Stimulated activated CD4-positive, alpha-beta T cell treated with anti-CD3 and anti-CD28 coated beads, Interleukin-2, amount 100 ng/mL, for 4 hours (primary cell): Measurements from ENCODE around the gene MAEL.
"Not testable (repeated sequence)": the region's sequence is repeated elsewhere in the genome, so short reads cannot be mapped to it uniquely, and the experiment has no call there.

Experiments used
- DNase-seq: peaks from one replicate; pipeline ENCODE4 v3.0.0-alpha.2; 2020; ENCODE audit warnings: low read depth

The MAEL gene

DNA sequence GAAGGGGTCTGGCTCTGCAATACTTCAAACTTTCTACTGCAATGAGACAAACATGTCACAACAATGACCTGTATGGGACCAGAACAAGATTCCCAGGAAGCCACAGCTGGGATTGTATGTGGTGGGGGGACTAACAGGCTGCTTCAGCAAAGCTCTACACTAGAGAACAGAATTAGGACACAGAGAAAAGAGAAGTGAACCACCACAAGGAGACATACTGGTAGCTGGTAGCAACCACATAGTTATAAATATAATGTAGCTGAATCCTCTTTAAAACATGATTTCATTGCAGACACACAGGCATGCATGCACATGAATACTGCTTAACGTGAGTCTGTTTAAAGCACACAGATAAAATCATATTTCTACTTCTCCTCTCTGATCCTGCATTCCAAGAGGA is 10.3 kb upstream of the MAEL start:
- no peak for DNase-seq

DNA sequence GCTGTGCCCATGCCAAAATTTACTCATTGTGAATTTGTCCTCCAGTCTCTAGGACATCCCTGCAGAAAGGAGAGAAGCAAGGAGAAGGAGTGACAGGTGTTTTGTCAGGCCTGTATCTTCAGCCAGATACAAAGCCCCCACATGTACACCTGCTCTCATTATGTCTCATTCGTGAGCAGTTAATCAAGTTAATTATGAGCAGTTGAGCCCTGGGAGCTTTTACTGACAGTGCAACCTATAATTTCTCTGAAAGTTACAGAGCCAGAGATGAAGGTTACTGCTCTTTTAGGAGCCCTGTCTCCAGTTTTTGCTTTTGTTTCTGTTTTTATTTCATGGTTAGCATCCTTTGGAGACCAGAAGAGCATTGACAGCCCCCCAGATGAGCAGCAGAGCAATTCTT is 8.7 kb upstream of the MAEL start:
- DNase-seq, result no peak

GRCh38 chr1:166980818-166981217 is 8.3 kb upstream of the MAEL start:
- no peak for DNase-seq

- DNase-seq, result no peak
Measured at GRCh38 chr1:166981589-166981988, 7.5 kb upstream of the MAEL start.

DNA sequence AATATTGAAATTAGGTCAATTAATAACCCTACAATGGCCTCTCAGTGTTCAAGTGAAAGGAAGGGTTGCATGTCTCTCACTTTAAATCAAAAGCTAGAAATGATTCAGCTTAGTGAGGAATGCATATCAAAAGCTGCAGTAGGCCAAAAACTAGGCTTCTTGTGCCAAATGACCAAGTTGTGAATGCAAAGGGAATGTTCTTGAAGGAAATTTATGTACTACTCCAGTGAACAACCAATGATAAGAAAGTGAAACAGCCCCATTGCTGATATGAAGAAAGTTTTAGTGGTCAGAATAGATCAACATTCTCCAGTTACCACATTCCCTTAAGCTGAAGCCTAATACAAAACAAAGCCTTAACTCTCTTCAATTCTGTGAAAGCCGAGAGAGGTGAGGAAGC is 10.0 kb downstream of the MAEL start:
- DNase-seq, result no peak

GRCh38 chr1:166999500-167000055 is 10.5 kb downstream of the MAEL start:
- DNase-seq, result no peak

DNA sequence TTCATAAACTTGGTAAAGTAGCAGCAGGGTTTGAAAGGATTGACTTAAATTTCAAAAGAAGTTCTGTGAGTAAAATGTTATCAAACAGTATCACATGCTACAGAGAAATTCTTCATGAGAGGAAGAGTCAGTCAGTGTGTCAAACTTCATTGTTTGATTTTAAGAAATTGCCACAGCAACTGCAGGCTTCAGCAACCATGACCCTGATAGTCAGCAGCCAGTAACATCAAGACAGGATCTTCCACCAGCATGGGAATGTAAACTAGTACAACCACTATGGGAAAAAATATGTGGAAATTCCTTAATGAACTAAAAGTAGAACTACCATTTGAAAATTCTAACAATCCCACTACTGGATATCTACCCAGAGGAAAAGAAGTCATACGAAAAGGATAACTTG is 11.5 kb downstream of the MAEL start:
- DNase-seq, result no peak

DNA sequence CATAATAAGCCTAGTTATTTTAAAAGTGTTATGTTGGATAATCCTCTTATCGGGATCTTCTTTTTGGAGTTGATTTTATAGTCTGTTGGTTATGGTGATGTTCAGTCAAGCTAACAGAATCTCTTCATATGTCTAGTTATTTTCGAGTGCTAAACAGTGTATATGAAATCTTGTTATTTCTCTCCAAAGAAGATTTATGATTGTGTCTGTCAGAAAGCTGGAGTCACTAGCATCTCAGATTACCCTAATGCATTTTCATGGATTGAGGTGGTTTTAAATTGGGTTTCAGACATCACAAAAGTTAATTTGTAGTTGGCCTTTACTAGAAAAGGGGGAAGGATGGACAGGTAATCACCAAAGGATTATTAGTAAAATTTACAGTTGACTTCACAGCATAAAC is 13.3 kb downstream of the MAEL start:
- DNase-seq, result no peak

DNA sequence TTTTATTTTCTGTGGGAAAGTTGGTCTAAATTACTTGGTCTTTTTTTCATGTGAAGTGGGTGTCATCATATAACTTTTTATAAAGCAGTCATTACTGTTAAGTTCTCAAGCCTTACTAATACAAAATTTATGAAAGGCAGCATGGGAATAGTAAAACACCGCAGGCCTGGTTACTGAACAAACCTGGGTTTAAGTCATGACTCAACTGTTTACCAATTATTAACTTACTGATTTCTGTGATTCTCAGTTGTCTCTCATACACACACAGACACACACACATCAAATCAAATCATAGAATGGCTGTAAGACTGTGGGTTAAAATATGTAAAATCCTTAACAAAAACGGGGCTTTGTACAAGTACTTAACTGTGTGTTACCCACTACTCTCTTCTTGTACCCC is 14.6 kb downstream of the MAEL start:
- no peak for DNase-seq

DNA sequence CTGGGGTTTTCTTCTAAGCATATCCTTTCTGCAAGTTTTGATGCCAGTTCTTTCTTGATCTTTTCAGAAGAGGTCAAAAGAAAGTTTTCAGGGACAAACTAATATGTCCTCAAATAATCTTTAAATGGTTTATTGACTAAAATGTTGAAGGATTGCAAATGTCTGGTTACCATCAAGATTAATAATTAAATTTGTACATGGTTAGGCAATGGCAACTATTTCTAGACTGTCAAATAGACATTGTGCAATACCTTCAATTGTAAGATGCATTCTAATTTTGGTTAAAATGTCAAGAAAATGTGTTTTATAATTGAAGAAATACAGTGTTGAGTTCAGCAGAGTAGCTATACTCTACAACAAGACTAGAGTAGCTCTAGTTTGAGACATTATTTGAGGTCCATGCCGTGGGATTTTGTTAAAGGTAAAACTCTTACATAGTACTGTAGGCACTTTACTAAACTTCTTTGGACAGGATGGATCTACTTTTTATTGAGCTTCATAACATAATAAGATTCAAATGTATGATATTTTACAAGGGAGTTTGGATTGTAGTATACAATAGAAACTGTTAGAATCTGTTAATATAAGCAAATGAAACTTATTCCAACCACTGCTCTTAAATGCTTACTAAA is 22.6 kb downstream of the MAEL start:
- DNase-seq, result no peak

DNA sequence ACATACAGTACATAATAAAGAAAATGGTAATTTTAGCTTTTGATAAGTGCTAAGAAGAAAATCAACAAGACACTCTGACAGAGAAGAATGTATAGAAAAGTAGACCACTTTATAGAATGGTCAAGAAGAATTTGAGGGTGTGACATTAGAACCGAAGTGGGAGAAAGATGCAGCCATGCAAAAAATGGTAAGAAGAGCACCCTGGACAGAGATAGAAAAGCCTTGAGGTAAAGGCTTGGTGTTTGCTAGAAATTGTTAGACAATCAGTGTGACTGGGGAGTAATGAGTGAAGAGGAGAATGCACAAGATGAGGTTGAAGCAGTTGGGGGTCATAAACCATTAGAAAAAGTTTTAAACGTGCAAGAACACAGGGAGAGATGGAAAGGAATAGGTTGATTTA is 23.5 kb downstream of the MAEL start:
- DNase-seq, result no peak

- no peak for DNase-seq
Measured at GRCh38 chr1:167013108-167013929, 24.2 kb downstream of the MAEL start.

GRCh38 chr1:167016100-167016750 is 27.1 kb downstream of the MAEL start:
- DNase-seq, result no peak

DNA sequence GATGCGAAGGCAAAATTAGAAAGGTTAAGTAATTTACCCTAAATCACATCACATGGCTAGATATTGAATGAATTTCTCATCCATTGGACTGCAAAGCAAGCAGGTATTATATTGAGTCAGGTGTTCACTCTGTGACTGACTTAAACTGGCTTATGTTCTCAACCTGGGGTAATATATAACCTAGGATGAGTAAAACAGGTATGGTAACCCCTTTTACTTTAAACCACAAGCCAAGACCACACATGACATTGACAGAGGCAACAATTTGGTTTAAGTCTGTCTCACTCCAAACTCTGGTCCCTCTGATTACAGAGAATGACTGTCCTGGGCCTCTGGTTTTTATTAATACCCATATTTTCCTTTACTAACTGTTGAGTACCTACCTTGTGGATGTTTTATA is 33.3 kb downstream of the MAEL start:
- DNase-seq, result no peak

- DNase-seq, result not testable (repeated sequence)
Measured at GRCh38 chr1:167029553-167029952, 40.5 kb downstream of the MAEL start.

GRCh38 chr1:167033646-167034045 is 44.6 kb downstream of the MAEL start:
- no peak for DNase-seq

DNA sequence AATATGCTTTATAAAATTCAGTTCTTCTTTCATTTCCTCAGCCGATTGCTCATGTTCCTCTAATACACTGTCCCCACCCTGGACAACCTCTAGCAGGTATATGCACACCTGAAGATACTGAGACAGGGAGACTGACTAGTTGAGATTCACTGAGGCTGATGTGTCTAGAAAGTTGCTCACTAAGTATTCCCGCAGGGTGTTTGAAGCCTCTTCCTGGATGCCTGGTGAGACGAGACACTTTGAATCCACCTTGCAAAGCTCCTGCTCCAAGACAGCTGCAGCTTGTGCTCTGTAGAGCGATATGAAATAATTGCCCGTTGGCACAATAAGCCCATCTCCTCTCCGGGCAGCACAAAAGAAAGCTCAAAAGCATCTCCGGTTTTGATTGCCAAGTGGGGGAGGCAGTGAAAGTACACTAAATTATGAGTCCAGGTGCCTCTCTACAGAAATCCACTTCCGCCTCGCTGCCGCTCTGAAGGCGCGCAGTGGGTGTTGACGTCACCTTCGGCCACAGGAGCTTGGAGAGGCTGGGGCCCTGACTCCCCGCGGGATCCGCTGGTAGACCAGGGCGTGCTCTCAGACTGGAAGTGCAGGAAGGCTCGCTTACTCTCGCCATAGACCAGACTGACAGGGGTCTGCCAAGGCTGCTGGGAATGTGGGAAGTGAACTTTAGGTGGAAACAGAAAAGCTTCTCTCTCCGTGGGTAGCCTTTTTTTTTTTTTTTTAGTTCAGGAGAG is 54.8 kb downstream of the MAEL start:
- peak; percentile 57 for DNase-seq

DNA sequence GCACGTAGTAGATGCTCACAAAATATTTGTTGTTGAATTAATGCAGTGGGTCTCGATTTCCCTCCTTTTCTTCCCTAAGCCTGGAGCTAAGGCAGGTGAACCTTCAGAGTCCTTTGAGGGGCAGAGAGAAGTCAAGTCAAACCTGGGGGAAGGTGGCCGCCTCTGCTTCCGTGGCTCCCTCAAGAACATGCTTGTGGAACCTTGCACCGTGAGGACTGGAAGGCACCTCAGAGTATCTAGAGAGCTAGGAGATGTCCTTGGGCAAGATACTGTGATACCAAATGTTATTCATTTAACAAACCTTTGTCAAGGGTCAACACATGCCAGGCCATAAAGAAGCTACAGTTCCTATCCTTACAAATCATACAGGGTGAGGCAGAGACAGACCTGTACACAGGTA is 62.8 kb downstream of the MAEL start:
- no peak for DNase-seq

- no peak for DNase-seq
Measured at GRCh38 chr1:167052389-167052788, 63.3 kb downstream of the MAEL start.

DNA sequence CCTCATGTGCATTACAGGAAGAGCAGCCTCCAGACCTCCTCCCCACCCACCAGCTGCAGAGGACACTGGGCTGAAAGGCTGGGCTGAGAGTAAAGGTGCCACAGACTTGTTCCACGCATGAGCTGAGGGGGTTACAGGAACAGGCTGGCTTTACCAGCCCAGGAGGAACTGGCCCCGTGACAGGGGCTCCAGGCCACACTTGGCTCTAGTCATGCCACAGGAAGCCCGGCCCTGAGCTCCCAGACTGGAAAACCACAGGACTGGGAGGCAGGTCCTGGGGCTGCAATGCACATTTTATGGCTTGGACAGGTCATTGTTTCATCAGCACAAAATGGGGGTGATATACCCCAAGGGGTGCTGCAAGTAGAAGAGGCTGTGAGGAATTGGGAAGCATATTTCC is 65.5 kb downstream of the MAEL start:
- no peak for DNase-seq

DNA sequence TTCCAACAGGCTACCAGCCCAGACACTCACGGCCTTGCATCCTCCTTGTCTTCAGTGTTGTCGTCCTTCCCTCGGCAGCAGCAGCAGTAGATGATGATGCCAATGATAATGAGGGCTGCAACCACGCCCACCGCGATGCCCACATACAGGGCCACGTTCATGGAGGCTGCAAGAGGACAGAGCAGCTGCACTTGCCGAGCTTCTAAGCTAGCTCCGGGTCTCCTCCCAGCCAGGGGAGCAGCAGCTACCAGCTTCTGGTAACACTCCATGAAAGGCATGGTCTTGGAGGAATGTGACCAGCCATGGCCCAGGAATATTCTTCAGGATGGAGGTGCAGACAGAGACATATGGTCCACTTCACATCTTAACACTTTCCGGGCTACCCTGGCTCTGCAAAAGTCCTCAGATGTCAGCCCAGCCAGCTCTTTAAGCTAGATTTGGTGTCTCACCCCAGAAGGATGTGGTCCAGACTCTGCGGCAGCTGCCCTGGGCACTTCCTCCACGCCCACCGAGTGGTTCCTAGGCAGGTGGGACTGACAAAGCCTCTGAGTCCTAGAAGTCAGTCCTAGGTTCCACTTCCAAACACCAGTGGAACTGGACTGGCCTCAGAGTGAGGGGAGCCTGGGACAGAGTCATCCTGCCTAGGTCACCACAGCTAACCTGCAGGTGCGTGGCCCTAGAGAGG is 66.0 kb downstream of the MAEL start:
- DNase-seq, result no peak
